Sigmoid colon (tissue), 7 donors: ENCODE data around the gene HAL. TPM values are rescaled to one million over a fixed set of nuclear protein-coding genes. Genes with fewer than 3 reads are reported as not detected.

Source experiments
- DNase-seq: peaks from one replicate; pipeline ENCODE4 v3.0.0-alpha.2; 2019
- H3K27ac ChIP-seq, 4 donors: fragments of 200-600 bp; sonication (generic); one replicate each; pipeline ENCODE4 v1.5.1; 2016 to 2019; ENCODE audit warnings: mild to moderate bottlenecking in 1 of 4
- H3K27me3 ChIP-seq, 3 donors: fragments of 200-600 bp; sonication (generic); one replicate each; pipeline ENCODE4 v1.5.1; 2019; ENCODE audit warnings: mild to moderate bottlenecking in 1 of 3
- H3K36me3 ChIP-seq, 4 donors: fragments of 200-600 bp; sonication (generic); one replicate each; pipeline ENCODE4 v1.5.1; 2016 to 2019
- H3K4me1 ChIP-seq, 4 donors: fragments of 200-600 bp; sonication (generic); one replicate each; pipeline ENCODE4 v1.5.1; 2017 to 2019
- H3K4me3 ChIP-seq, 4 donors: fragments of 200-600 bp; sonication (generic); one replicate each; pipeline ENCODE4 v1.5.1; 2017 to 2019; ENCODE audit warnings: mild to moderate bottlenecking in 2 of 4, moderate library complexity in 1 of 4
- H3K9me3 ChIP-seq, 4 donors: fragments of 200-600 bp in 3 of 4; sonication (generic) in 3 of 4; one replicate each; pipeline versions ENCODE4 v1.5.1 to v1.6.1; 2013 to 2019
- CTCF ChIP-seq, 4 experiments: fragments of 450-650 bp in 3 of 4; fragments of 200-600 bp in 1 of 4; IDR thresholded peaks; one replicate each; pipeline ENCODE4 v1.5.1; 2016 to 2019; ENCODE audit warnings: antibody characterized with exemption in 4 of 4, mild to moderate bottlenecking in 3 of 4, moderate library complexity in 2 of 4
- EP300 ChIP-seq, 4 donors: sonication (generic); formaldehyde crosslinking; IDR thresholded peaks; one replicate each; pipeline ENCODE4 v1.6.1; 2017; ENCODE audit warnings: antibody characterized with exemption in 4 of 4
- POLR2A ChIP-seq, 2 donors: fragments of 450-650 bp; IDR thresholded peaks; one replicate each; pipeline ENCODE4 v1.6.1; 2016; ENCODE audit warnings: antibody characterized with exemption in 2 of 2, mild to moderate bottlenecking in 2 of 2, moderate library complexity in 2 of 2
- POLR2AphosphoS5 ChIP-seq, 4 donors: sonication (generic); formaldehyde crosslinking; IDR thresholded peaks; one replicate each; pipeline ENCODE4 v1.6.1; 2017; ENCODE audit warnings: antibody characterized with exemption in 4 of 4
- WGBS, 2 donors: extraction: QIAGEN DNeasy Blood & Tissue Kit; methylation state at CpG; one replicate each; pipeline ENCODE4 v1.1.7; 2013; 5-methylcytosine and 5-hydroxymethylcytosine counted together
- intact Hi-C: fragments of 100-400 bp; cut with DNase I; formaldehyde crosslinking; loops from one replicate; pipeline ENCODE4 v1.15.1; 2023
- polyA plus RNA-seq, 3 donors: library from polyadenylated mRNA; stranded (reverse); fragments of 200-250 nt; gene quantifications; one replicate each; pipeline ENCODE4 v1.2.3, GENCODE V29; 2013
- total RNA-seq, 4 donors: library from RNA; depleted of rRNA; stranded (reverse); fragments of >200 nt; gene quantifications; one replicate each; pipeline ENCODE4 v1.1.0, GENCODE V29; 2016
- donor health status: healthy with polysubstance abuse.
- donor health status: Bipolar disorder and iron deficiency.
- donor health status: healthy.

HAL gene
- total and polyA plus RNA-seq, 7 donors: under 0.01 to 0.46 (median 0.26) TPM; not detected in 3

DNA sequence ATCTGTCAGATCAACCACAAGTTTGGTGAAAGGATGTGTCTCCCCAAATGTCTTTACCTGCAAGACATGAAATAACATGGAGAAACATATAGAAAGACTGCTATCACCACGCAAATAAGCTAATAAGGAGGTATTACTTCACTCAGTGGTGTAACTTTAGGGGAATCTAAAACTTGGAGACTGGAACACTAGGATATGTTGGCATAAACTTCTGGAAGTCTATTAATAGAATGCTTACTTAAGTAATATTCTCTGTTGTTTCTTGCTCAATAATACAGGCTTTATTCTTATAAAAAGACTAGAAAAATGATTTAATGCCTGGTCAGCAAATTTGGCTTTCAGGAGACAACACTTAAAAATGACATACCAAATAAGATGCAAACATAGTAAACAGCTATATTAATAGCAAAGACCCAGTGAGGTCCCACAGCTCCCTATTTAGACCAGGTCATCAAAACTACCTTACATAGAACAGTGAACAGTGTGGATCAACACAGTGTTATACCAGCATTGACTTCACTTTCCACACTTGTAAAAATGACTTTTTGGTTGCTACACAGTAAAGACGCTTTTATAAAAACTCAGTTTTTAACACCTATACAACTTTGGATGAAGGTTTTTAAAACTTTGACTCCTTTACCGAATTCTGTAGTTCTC is 18.9 kb upstream of the HAL start:
- H3K4me1 ChIP-seq: peaks cover 0 to 4% (median 0%) of the 10 kb centered on the region in 4 donors
- intact Hi-C loops: no loop called here
- H3K36me3 ChIP-seq: peaks cover 15 to 97% (median 25%) of the 10 kb centered on the region in 4 donors
- no peaks in the 10 kb centered on the region for H3K9me3 ChIP-seq
- DNase-seq: no peak
- H3K27ac ChIP-seq: no peak overlapping the region
- 95 to 96% methylated on average over 3 of the region's 3 CpGs for WGBS, 2 donors
- TF ChIP-seq CTCF (IDR thresholded peaks at IDR 0.05): no peak
- TF ChIP-seq POLR2AphosphoS5 (IDR thresholded peaks at IDR 0.05): no peak
- TF ChIP-seq POLR2A (IDR thresholded peaks at IDR 0.05): no peak
- no peak for TF ChIP-seq EP300 (IDR thresholded peaks at IDR 0.05)
- H3K27me3 ChIP-seq: no peaks in the 10 kb centered on the region
- H3K4me3 ChIP-seq: no peak overlapping the region

DNA sequence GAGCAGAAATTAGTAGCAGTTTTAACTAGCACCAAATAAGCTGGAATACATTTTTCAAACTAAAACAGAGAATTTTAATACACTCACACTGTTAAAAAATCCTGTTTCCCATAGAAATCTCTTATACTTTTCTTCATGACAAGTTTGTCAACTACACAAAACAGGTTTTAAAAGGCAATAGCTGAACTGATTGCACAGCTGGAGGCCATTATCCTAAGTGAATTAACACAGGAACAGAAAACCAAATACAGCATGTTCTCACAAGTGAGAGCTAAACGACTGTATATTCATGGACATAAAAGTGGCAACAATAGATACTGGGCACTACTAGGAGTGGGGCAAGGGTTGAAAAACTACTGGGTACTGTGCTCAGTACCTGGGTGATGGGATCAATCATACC is 11.6 kb upstream of the HAL start:
- TF ChIP-seq POLR2A (IDR thresholded peaks at IDR 0.05) (no peak), POLR2AphosphoS5 (IDR thresholded peaks at IDR 0.05) (no peak), CTCF (IDR thresholded peaks at IDR 0.05) (no peak), EP300 (IDR thresholded peaks at IDR 0.05) (no peak)
- Histone ChIP-seq H3K27me3 (no peaks in the 10 kb centered on the region), H3K36me3 (peaks cover 26 to 100% (median 51%) of the 10 kb centered on the region in 4 donors), H3K9me3 (no peaks in the 10 kb centered on the region), H3K27ac (no peak overlapping the region), H3K4me1 (no peaks in the 10 kb centered on the region), H3K4me3 (no peak overlapping the region)
- 16 to 52% methylated on average over 1 of the region's 1 CpG for WGBS, 2 donors
- DNase-seq: no peak
- intact Hi-C loops: no loop called here

GRCh38 chr12:96006727-96007126 is 10.6 kb upstream of the HAL start:
- H3K27ac ChIP-seq: no peak overlapping the region
- WGBS, 2 donors: 93 to 96% methylated on average over 1 of the region's 1 CpG
- no peaks in the 10 kb centered on the region for H3K27me3 ChIP-seq
- H3K4me1 ChIP-seq: no peaks in the 10 kb centered on the region
- no peaks in the 10 kb centered on the region for H3K9me3 ChIP-seq
- intact Hi-C loops: no loop called here
- DNase-seq: no peak
- peaks cover 16 to 100% (median 43%) of the 10 kb centered on the region in 4 donors for H3K36me3 ChIP-seq
- TF ChIP-seq CTCF (IDR thresholded peaks at IDR 0.05) (no peak), POLR2AphosphoS5 (IDR thresholded peaks at IDR 0.05) (no peak), POLR2A (IDR thresholded peaks at IDR 0.05) (no peak), EP300 (IDR thresholded peaks at IDR 0.05) (no peak)
- H3K4me3 ChIP-seq: no peak overlapping the region

DNA sequence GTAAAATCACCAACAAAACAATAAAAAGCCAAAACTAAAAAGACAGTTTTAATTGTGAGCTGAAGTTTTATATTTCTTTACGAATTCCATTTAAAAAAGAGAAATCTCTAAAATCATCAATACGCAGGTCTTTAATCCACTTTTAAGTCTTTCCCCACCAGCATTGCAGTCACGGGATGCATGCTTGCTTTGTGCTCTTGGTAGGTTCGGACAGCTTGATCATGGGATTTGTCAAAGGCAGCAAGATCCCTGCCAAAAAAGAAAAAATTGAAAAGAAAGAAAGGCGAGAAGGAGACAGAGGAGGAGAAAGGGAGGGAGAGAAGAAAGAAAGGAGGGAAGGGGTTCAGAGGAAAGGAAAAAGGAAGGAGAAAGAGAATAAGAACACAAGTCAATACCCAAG is 4.7 kb upstream of the HAL start:
- no peak for DNase-seq
- intact Hi-C loops: no loop called here
- Histone ChIP-seq H3K27ac (no peak overlapping the region), H3K4me3 (no peak overlapping the region), H3K27me3 (no peaks in the 10 kb centered on the region), H3K9me3 (no peaks in the 10 kb centered on the region), H3K4me1 (no peaks in the 10 kb centered on the region), H3K36me3 (peaks cover 8 to 60% (median 23%) of the 10 kb centered on the region in 4 donors)
- WGBS, 2 donors: 95% methylated on average over 5 of the region's 5 CpGs
- TF ChIP-seq POLR2A (IDR thresholded peaks at IDR 0.05) (no peak), CTCF (IDR thresholded peaks at IDR 0.05) (no peak), EP300 (IDR thresholded peaks at IDR 0.05) (no peak), POLR2AphosphoS5 (IDR thresholded peaks at IDR 0.05) (no peak)

DNA sequence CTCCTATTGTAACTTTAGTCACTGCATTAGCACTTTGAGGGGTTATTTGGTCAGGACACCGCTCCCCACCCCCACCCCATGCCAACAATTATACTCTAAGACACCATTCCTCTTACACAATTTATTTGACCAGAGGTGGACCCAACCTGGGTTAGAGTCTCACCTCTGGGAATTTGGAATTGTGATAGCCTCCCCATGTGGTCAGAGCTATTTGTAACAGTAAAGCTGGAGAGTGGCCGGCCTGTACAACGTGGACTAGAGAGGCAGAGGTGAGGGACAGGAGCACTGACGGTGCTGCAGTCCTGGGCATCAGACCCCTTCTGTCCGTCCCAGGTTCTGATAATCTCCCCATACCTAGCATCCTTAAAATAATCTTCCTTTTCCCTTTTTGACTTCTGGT is 3.3 kb upstream of the HAL start:
- H3K27ac ChIP-seq: no peak overlapping the region
- H3K4me1 ChIP-seq: no peaks in the 10 kb centered on the region
- H3K36me3 ChIP-seq: peaks cover 0 to 46% (median 11%) of the 10 kb centered on the region in 4 donors
- H3K27me3 ChIP-seq: no peaks in the 10 kb centered on the region
- no peak for TF ChIP-seq EP300 (IDR thresholded peaks at IDR 0.05)
- TF ChIP-seq POLR2AphosphoS5 (IDR thresholded peaks at IDR 0.05): no peak
- TF ChIP-seq CTCF (IDR thresholded peaks at IDR 0.05): no peak
- no peak for TF ChIP-seq POLR2A (IDR thresholded peaks at IDR 0.05)
- intact Hi-C loops: loop anchor here (5.0 kb wide), 1 partner anchor 417 kb away; no protein-coding TSS in a partner anchor
- no peaks in the 10 kb centered on the region for H3K9me3 ChIP-seq
- 81 to 95% methylated on average over 5 of the region's 5 CpGs for WGBS, 2 donors
- no peak for DNase-seq
- no peak overlapping the region for H3K4me3 ChIP-seq
